Stimulated activated CD4-positive, alpha-beta T cell treated with anti-CD3 and anti-CD28 coated beads, Interleukin-1b, Interleukin-23, amount 100 ng/mL, for 1 hour (primary cell): ENCODE data around the gene GTF2H4.

Source experiments
- DNase-seq, 2 donors: peaks; one replicate each; pipeline ENCODE4 v3.0.0-alpha.2; 2020; ENCODE audit warnings: low read depth in 2 of 2

Gene GTF2H4

GRCh38 chr6:30955367-30956042, 47.5 kb downstream of the GTF2H4 start:
- DNase-seq, result peak; percentile 19 to 67

GRCh38 chr6:30957716-30958115, 49.7 kb downstream of the GTF2H4 start:
- DNase-seq, result no peak

- DNase-seq, result no peak
Measured at GRCh38 chr6:30960907-30961673, 53.1 kb downstream of the GTF2H4 start.

- DNase-seq, result no peak
Measured at GRCh38 chr6:30962716-30963115, 54.7 kb downstream of the GTF2H4 start.

GRCh38 chr6:30963641-30964040, 55.6 kb downstream of the GTF2H4 start:
- no peak for DNase-seq
